Nasal cavity respiratory epithelium epithelial cell of viscerocranial mucosa (primary cell): Measurements from ENCODE around the gene TFE3. TPM values are rescaled to one million over a fixed set of nuclear protein-coding genes. Genes with fewer than 3 reads are reported as not detected.

Experiments
- total RNA-seq: library from RNA; depleted of rRNA; stranded (reverse); fragments of >200 nt; gene quantifications from 2 replicates; pipeline ENCODE4 v1.2.3, GENCODE V29; 2014

Gene TFE3, protein sequence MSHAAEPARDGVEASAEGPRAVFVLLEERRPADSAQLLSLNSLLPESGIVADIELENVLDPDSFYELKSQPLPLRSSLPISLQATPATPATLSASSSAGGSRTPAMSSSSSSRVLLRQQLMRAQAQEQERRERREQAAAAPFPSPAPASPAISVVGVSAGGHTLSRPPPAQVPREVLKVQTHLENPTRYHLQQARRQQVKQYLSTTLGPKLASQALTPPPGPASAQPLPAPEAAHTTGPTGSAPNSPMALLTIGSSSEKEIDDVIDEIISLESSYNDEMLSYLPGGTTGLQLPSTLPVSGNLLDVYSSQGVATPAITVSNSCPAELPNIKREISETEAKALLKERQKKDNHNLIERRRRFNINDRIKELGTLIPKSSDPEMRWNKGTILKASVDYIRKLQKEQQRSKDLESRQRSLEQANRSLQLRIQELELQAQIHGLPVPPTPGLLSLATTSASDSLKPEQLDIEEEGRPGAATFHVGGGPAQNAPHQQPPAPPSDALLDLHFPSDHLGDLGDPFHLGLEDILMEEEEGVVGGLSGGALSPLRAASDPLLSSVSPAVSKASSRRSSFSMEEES
- 17.4 and 37.9 TPM in 2 replicates for total RNA-seq

DNA sequence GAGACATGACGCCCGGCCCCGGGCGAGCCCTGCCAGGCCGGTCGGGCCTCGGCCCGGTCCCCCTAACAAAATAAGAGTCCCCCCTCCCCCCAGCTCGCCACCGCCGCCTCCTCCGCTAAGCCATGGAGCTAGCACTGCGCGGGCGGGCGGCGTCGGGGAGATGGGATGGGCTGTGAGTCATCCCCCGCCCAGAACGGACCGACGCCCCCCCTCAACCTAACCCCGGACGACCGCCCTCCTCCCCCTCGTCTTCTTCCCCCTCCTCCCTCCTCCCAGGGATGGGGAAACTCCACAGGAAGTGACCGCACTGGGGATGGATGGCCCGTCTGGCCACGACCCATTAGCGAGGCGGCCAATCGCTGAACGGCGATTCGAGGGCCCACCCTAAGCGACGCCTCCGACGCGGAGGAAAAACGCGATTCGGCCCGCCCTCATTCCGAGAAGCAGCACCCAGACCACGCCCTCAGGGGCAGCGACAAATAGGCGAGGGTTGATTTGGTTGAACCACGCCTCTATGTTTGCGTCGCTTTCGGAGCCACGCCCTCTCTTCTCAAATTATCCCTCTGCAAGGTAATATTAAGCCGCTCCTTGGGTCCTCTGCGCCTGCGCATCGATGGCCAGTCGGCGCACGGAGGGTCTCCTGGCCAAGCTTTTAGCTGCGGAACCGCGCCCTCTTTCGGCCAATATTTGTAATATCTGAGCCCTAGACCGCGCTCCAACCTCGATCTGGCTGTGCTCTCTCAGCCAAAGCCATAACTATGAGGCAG lies at the start of gene TFE3:
TSS of gene TFE3 (minus strand) at position 138 of the 767 bp plus-strand sequence. CDS start at position 7, 131 bp downstream.

DNA sequence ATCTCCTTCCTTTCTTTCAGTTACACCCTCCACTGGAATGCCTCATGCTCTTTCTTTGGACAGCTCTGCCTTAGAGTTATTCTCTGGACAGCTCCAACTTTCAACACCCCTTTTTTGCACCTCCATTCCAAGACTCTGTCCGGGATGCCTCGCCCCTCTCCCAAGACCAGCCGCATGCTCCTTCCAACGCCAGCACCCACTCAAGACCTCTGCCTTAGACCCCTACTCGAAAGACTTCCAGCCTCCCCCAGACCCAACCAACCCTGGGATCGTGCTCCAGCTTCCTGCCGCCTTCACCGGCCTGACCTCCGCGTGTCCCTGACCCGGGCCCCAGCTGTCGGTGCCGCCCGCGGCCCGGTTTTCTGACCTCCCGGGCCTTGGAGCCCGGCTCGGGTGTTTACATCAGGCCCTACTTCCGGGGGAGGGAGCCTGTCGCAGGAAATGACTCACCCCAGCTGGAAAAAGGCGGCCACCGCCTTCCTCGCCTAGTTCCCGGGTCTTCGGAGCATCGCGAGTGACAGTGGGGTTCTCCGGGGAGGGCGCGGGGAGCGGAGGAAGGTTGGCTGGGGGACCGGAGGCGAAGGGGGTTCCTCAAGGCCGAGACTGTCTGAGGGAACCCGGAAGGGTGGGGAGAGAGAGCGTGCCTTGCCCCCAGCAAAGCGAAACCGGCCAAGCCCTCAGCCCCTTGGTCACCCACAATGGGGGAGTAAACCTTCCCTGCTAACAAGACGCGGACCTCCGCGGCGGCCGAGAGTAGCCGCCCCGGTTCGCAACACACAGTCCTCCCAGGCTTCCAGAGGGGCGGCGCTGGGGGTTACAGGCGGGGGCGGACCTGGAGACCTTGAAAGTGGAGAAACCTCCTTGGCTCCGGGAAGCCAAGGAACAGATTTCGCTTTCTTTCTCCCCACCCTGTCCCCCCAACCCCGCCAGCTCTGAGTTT lies 36.6 kb upstream of the TFE3 start, which contains the start of gene WDR45:
TSS of gene WDR45 (minus strand) at position 399 of the 940 bp plus-strand sequence. CDS start 1,792 bp downstream, outside the sequence.

GRCh38 chrX:49073601-49074575 lies 30.7 kb upstream of the TFE3 start, which contains the start of gene PRAF2:
TSS of gene PRAF2 (minus strand) at chrX:49074002. CDS start at chrX:49073987, 15 bp downstream.

GRCh38 chrX:49058794-49059193 lies 15.6 kb upstream of the TFE3 start, which contains the start of gene CCDC120:
TSS of gene CCDC120 (plus strand) at chrX:49058999. CDS start at chrX:49062042, 3,043 bp downstream.

GRCh38 chrX:49002091-49002935 lies 40.8 kb downstream of the TFE3 start, which contains the start of gene GRIPAP1:
TSS of gene GRIPAP1 (minus strand) at chrX:49002264. CDS start at chrX:49002229, 35 bp downstream.

Other genes with a start within 250 kb of the TFE3 start
- 35.2 and 41.4 TPM in 2 replicates for gene HDAC6, start 241.3 kb downstream of the TFE3 start, total RNA-seq
- not detected in 2 replicates for gene ERAS, start 216.8 kb downstream of the TFE3 start, total RNA-seq
- gene PCSK1N, start 207.7 kb downstream of the TFE3 start, total RNA-seq = under 0.01 and 1.4 TPM in 2 replicates
- gene TIMM17B, start 145.6 kb downstream of the TFE3 start, total RNA-seq = 22.4 and 38.3 TPM in 2 replicates
- gene PQBP1, start 145.4 kb downstream of the TFE3 start, total RNA-seq = 65.6 and 131 TPM in 2 replicates
- gene SLC35A2, start 131.7 kb downstream of the TFE3 start, total RNA-seq = 18.8 and 26.4 TPM in 2 replicates
- gene PIM2, start 124.3 kb downstream of the TFE3 start, total RNA-seq = 5.9 and 6.5 TPM in 2 replicates
- gene OTUD5, start 85.8 kb downstream of the TFE3 start, total RNA-seq = 17.4 and 34.5 TPM in 2 replicates
- under 0.01 and 0.93 TPM in 2 replicates for gene KCND1, start 71.5 kb downstream of the TFE3 start, total RNA-seq
- 23.6 and 36.5 TPM in 2 replicates for gene GRIPAP1, start 41.1 kb downstream of the TFE3 start, total RNA-seq
- 2.1 and 5.8 TPM in 2 replicates for gene CCDC120, start 15.6 kb upstream of the TFE3 start, total RNA-seq
- 2.1 and 5.4 TPM in 2 replicates for gene PRAF2, start 30.6 kb upstream of the TFE3 start, total RNA-seq
- 29.0 and 29.4 TPM in 2 replicates for gene WDR45, start 36.5 kb upstream of the TFE3 start, total RNA-seq
- gene GPKOW, start 80.4 kb upstream of the TFE3 start, total RNA-seq = 22.9 and 29.0 TPM in 2 replicates
- gene MAGIX, start 119.4 kb upstream of the TFE3 start, total RNA-seq = 2.3 and 2.7 TPM in 2 replicates
- gene PLP2, start 128.5 kb upstream of the TFE3 start, total RNA-seq = 17.1 and 24.4 TPM in 2 replicates
- 19.5 and 38.1 TPM in 2 replicates for gene PRICKLE3, start 143.0 kb upstream of the TFE3 start, total RNA-seq
- under 0.01 TPM in 1 of 2 replicates, not detected in the other for gene SYP, start 156.8 kb upstream of the TFE3 start, total RNA-seq
- under 0.01 and 0.07 TPM in 2 replicates for gene CACNA1F, start 190.0 kb upstream of the TFE3 start, total RNA-seq
- 11.3 and 13.9 TPM in 2 replicates for gene CCDC22, start 192.1 kb upstream of the TFE3 start, total RNA-seq
- gene FOXP3, start 221.4 kb upstream of the TFE3 start, total RNA-seq = 0.14 TPM in 1 of 2 replicates, not detected in the other
- gene PPP1R3F, start 226.4 kb upstream of the TFE3 start, total RNA-seq = 4.1 and 9.0 TPM in 2 replicates